ENCODE data around the gene BAIAP2.
"Not testable (repeated sequence)": the region's sequence is repeated elsewhere in the genome, so short reads cannot be mapped to it uniquely, and the experiment has no call there.

The BAIAP2 gene

GRCh38 chr17:81069135-81069645 lies 34.2 kb downstream of the BAIAP2 start:
- DNase-seq (ENCODE audit: low spot score): peak; percentile 54

- DNase-seq (ENCODE audit: low spot score): no peak
These were observed 35.7 kb downstream of the BAIAP2 start for GRCh38 chr17:81070541-81071246.

- no peak for DNase-seq (ENCODE audit: low spot score)
These were observed 37.1 kb downstream of the BAIAP2 start for GRCh38 chr17:81071761-81072741.

- DNase-seq (ENCODE audit: low spot score): no peak
These were observed 39.3 kb downstream of the BAIAP2 start for GRCh38 chr17:81073967-81074839.

- peak; percentile 44 for DNase-seq (ENCODE audit: low spot score)
These were observed 39.9 kb downstream of the BAIAP2 start for GRCh38 chr17:81074875-81075274.

GRCh38 chr17:81075307-81075706 lies 40.4 kb downstream of the BAIAP2 start:
- DNase-seq (ENCODE audit: low spot score): no peak

GRCh38 chr17:81076141-81076679 lies 41.3 kb downstream of the BAIAP2 start:
- DNase-seq (ENCODE audit: low spot score): no peak

GRCh38 chr17:81078026-81078913 lies 43.3 kb downstream of the BAIAP2 start:
- not testable (repeated sequence) for DNase-seq (ENCODE audit: low spot score)

- DNase-seq (ENCODE audit: low spot score): no peak
These were observed 45.1 kb downstream of the BAIAP2 start for GRCh38 chr17:81080019-81080418.

GRCh38 chr17:81081222-81082176 lies 46.5 kb downstream of the BAIAP2 start:
- DNase-seq (ENCODE audit: low spot score): no peak

- no peak for DNase-seq (ENCODE audit: low spot score)
These were observed 47.5 kb downstream of the BAIAP2 start for GRCh38 chr17:81082177-81083073.

- no peak for DNase-seq (ENCODE audit: low spot score)
These were observed 48.3 kb downstream of the BAIAP2 start for GRCh38 chr17:81083125-81083765.

- DNase-seq (ENCODE audit: low spot score): peak; percentile 62
These were observed 49.9 kb downstream of the BAIAP2 start for GRCh38 chr17:81084680-81085419.

GRCh38 chr17:81085420-81085911 lies 50.5 kb downstream of the BAIAP2 start:
- no peak for DNase-seq (ENCODE audit: low spot score)

GRCh38 chr17:81086789-81087551 lies 52.0 kb downstream of the BAIAP2 start:
- no peak for DNase-seq (ENCODE audit: low spot score)
